PFSK-1 (cell line): Measurements from ENCODE around the gene FAM161B.

Source experiments
- FOXP2 ChIP-seq: optimal IDR thresholded peaks from 2 replicates; pipeline ENCODE3; 2011; ENCODE audit warnings: borderline replicate concordance, control low read depth, inconsistent platforms; ENCODE audit not compliant: insufficient read depth; ENCODE audit errors: extremely low read length, extremely low read depth
- POLR2AphosphoS5 ChIP-seq: IDR thresholded peaks from 2 replicates; pipeline ENCODE4 v1.6.1; 2012; ENCODE audit warnings: low read depth, mild to moderate bottlenecking, control low read depth, low read length, moderate library complexity
- REST ChIP-seq, 2 experiments: IDR thresholded peaks; 2 replicates each; pipeline versions ENCODE4 v1.6.1 to v1.8.0; 2011 to 2012; ENCODE audit warnings: low read depth in 2 of 2, low read length in 2 of 2, control low read depth in 1 of 2, inconsistent platforms in 1 of 2, mild to moderate bottlenecking in 1 of 2, moderate library complexity in 1 of 2; ENCODE audit not compliant: insufficient read depth in 1 of 2
- SIN3A ChIP-seq: IDR thresholded peaks from 2 replicates; pipeline ENCODE4 v1.6.1; 2012; ENCODE audit warnings: mild to moderate bottlenecking, low read length, moderate library complexity, borderline replicate concordance; ENCODE audit not compliant: insufficient read depth
- TAF1 ChIP-seq: IDR thresholded peaks from 2 replicates; pipeline ENCODE4 v1.6.1; 2012; ENCODE audit warnings: low read length, control low read depth, borderline replicate concordance; ENCODE audit not compliant: insufficient read depth

Gene FAM161B

GRCh38 chr14:73955674-73956073, 5.8 kb upstream of the FAM161B start:
- TF ChIP-seq POLR2AphosphoS5: no peak
- no peak for TF ChIP-seq FOXP2
- TF ChIP-seq REST (IDR thresholded peaks at IDR 0.05; ENCODE audit: insufficient read depth in 1 of 2, low read depth in 2 of 2, low read length in 2 of 2): no peak
- TF ChIP-seq TAF1: no peak
- TF ChIP-seq SIN3A: no peak

DNA sequence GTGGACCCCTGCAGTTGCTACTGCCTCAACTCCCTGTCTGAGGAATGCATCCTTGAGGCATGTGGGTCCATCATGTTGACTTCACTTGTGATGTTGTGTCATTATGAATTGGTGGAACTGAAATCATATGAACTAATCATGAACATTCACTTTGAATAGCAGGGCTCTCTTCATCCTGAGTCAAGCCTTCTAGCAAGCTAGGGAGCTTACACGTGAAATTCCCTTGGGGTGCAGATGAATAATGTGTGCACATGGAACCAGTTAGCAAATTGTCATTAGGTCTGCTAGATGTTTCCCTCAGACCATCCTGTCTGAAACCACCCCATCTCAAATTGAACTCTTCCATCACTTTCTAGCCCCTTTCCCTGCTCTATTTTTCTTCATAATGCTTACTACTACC, 3.8 kb upstream of the FAM161B start:
- no peak for TF ChIP-seq POLR2AphosphoS5
- no peak for TF ChIP-seq TAF1
- TF ChIP-seq SIN3A: no peak
- no peak for TF ChIP-seq FOXP2
- no peak for TF ChIP-seq REST (IDR thresholded peaks at IDR 0.05; ENCODE audit: insufficient read depth in 1 of 2, low read depth in 2 of 2, low read length in 2 of 2)

GRCh38 chr14:73945159-73945670, 4.7 kb downstream of the FAM161B start:
- no peak for TF ChIP-seq SIN3A
- TF ChIP-seq REST (IDR thresholded peaks at IDR 0.05; ENCODE audit: insufficient read depth in 1 of 2, low read depth in 2 of 2, low read length in 2 of 2): no peak
- no peak for TF ChIP-seq FOXP2
- no peak for TF ChIP-seq POLR2AphosphoS5
- no peak for TF ChIP-seq TAF1

DNA sequence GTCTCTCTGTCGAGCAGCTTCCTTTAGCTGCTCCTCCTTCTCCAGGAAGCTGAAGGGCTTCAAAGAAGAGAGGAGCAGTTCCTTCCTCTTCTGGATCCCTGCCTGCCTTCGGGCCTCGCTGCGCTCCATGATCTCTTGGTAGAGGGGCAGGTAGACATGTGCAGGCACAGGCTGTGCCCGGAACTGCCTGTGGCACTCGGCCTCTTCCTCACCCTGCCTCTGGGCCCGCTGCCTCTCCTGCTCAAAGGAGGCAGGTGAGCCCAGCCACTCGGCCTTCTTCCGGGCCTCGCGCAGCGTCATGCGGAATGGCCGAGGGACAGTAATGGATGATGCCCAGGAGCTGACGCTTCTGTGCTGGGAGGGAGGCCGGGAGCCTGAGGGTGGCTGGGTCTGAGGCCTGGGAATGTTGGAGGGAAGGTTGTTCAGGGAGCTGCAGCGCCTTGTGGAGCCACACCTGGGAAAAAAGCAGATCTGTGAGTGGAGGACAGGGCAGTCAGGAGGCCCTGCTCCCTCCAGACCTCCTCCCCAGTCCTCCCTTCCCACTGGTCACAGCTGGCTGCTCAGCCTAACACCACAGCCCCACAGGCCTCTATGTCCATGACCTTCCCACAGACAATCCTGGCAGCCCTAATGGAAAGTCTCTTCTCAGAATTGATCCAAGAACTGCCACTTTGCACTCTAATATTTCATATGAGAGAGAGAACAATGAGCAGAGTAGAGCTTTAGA, 5.3 kb downstream of the FAM161B start:
- TF ChIP-seq POLR2AphosphoS5 (no peak), TAF1 (no peak), FOXP2 (no peak), REST (IDR thresholded peaks at IDR 0.05; ENCODE audit: insufficient read depth in 1 of 2, low read depth in 2 of 2, low read length in 2 of 2) (no peak), SIN3A (no peak)
